NCI-H69 (cell line): ENCODE data around the gene ENTPD6.

Experiments used
- DNase-seq: peaks from one replicate; lab custom pipeline; 2025; lab: John Stamatoyannopoulos, UW

Gene ENTPD6

GRCh38 chr20:25209400-25209799 lies 13.9 kb downstream of the ENTPD6 start:
- no peak for DNase-seq

GRCh38 chr20:25209911-25210310 lies 14.4 kb downstream of the ENTPD6 start:
- no peak for DNase-seq

GRCh38 chr20:25211273-25211672 lies 15.8 kb downstream of the ENTPD6 start:
- no peak for DNase-seq

- no peak for DNase-seq
These were observed 16.7 kb downstream of the ENTPD6 start for GRCh38 chr20:25212242-25212641.

GRCh38 chr20:25213566-25214425 lies 18.3 kb downstream of the ENTPD6 start:
- DNase-seq = no peak

GRCh38 chr20:25214426-25214790 lies 18.9 kb downstream of the ENTPD6 start:
- DNase-seq = no peak

GRCh38 chr20:25214819-25215218 lies 19.3 kb downstream of the ENTPD6 start:
- no peak for DNase-seq

GRCh38 chr20:25215521-25215920 lies 20.0 kb downstream of the ENTPD6 start:
- no peak for DNase-seq

- DNase-seq = no peak
These were observed 20.9 kb downstream of the ENTPD6 start for GRCh38 chr20:25216199-25216945.

GRCh38 chr20:25217161-25218108 lies 21.9 kb downstream of the ENTPD6 start:
- no peak for DNase-seq

- no peak for DNase-seq
These were observed 22.6 kb downstream of the ENTPD6 start for GRCh38 chr20:25218109-25218486.

GRCh38 chr20:25218492-25218891 lies 23.0 kb downstream of the ENTPD6 start:
- DNase-seq = no peak

- DNase-seq = no peak
These were observed 23.9 kb downstream of the ENTPD6 start for GRCh38 chr20:25219365-25219764.

GRCh38 chr20:25220021-25220730 lies 24.7 kb downstream of the ENTPD6 start:
- DNase-seq = peak; percentile 81

GRCh38 chr20:25220810-25221591 lies 25.5 kb downstream of the ENTPD6 start:
- DNase-seq = peak; percentile 85

GRCh38 chr20:25221592-25222460 lies 26.3 kb downstream of the ENTPD6 start:
- DNase-seq = no peak

- DNase-seq = no peak
These were observed 27.1 kb downstream of the ENTPD6 start for GRCh38 chr20:25222461-25223178.

- peak; percentile 53 for DNase-seq
These were observed 27.7 kb downstream of the ENTPD6 start for GRCh38 chr20:25223179-25223661.
